Posterior vena cava (tissue), 2 donors: ENCODE measurements around the gene UXT. TPM values are rescaled to one million over a fixed set of nuclear protein-coding genes. Genes with fewer than 3 reads are reported as not detected.

ENCODE experiments used
- DNase-seq: peaks from one replicate; pipeline ENCODE4 v3.0.0-alpha.2; 2020; ENCODE audit warnings: low spot score
- intact Hi-C, 2 donors: fragments of 100-400 bp; cut with DNase I; formaldehyde crosslinking; loops; one replicate each; pipeline versions ENCODE4 v1.14.1 to v1.14.2; 2022 to 2023
- total RNA-seq, 2 donors: library from RNA; stranded (reverse); fragmentation: NEBNext Ultra II Directional; extraction: Animal tissue kit (Norgen Biotek cat#: 25700); gene quantifications; one replicate each; pipeline ENCODE4 v1.2.1, GENCODE V29; 2021
- donor health status: DM: yes; HTN: yes; CAD: no.
- donor health status: DM: yes; HTN: yes; CAD: no.

Gene UXT
- total RNA-seq, 2 donors from 2014 or later = 70.1 to 75.6 TPM

DNA sequence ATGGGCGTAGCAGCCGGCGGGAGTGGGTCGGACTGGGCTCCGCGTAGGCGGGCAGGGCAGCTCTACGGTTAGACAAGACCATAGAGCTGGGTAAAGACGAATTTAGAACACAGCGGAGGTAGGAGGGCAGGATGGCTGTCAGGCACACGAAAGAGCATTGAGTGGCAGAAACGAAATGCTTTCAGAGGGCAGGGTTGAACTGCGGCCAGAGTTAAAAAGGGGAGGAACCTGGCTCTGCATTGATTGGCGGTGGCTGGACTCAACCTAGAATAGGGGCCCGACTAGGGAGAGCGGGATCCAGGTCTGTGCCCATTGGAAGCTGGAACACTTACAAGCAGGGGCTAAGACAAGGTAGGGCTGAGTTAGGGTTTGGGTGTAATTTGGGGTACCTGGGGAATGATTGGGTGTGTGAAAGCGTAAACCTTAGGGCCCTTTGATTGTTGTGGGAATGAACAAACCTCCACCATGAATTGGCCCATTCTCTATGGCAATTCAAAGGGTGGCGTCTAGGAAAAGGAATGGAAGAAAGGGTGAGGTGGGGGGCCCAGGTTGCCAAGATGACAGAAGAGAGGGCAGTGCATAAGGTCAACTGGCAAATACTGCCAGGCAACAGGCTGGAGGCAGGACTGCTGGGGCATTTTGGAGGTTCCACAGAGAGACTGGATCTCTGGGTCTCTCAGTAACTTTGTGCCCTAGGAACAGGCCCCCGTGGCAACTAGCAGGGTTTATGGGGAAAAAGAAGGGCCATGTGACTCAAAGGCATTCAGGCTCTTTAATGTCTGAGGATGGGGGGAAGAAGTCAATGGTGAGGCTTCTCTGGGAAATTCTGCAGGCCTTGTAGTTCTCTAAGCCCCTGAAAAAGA is 7.7 kb downstream of the UXT start:
- no peak for DNase-seq
- intact Hi-C loops = no loop called here

- intact Hi-C loops = no loop called here
These were observed 8.6 kb downstream of the UXT start, which contains the start of gene ELK1 for GRCh38 chrX:47650164-47651042. TSS of gene ELK1 (minus strand) at chrX:47650563. CDS start at chrX:47641441, 9,122 bp downstream.

DNA sequence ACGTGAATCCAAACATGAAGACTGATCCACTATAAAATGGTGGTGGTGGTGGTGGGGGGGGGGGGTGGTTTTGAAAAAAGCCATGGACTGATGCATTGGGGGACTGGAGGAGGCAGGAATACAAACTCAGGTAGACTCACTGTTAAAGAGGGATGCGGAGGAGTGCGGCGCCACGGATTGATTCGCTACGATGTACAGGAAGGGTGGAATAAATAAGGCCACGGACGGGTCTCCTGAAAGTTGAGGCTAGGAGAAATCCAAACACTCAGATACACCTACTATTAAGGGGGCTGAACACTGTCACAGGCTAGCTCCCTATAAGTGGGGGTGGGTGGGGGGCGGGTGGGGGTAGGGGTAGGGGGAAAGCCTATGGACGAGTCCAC is 9.2 kb downstream of the UXT start:
- DNase-seq = no peak
- intact Hi-C loops = no loop called here

More at GRCh38 chrX:47650164-47651042, 8.6 kb downstream of the UXT start, which contains the start of gene ELK1:
- DNase-seq = peak; percentile 97

GRCh38 chrX:47649271-47649670 is 9.7 kb downstream of the UXT start:
- intact Hi-C loops = no loop called here
- no peak for DNase-seq

GRCh38 chrX:47648376-47648775 is 10.6 kb downstream of the UXT start:
- no peak for DNase-seq
- intact Hi-C loops = no loop called here

- intact Hi-C loops = no loop called here
- DNase-seq = no peak
These were observed 12.3 kb downstream of the UXT start for GRCh38 chrX:47646636-47647035.

GRCh38 chrX:47645530-47645929 is 13.4 kb downstream of the UXT start:
- intact Hi-C loops = no loop called here
- DNase-seq = no peak

DNA sequence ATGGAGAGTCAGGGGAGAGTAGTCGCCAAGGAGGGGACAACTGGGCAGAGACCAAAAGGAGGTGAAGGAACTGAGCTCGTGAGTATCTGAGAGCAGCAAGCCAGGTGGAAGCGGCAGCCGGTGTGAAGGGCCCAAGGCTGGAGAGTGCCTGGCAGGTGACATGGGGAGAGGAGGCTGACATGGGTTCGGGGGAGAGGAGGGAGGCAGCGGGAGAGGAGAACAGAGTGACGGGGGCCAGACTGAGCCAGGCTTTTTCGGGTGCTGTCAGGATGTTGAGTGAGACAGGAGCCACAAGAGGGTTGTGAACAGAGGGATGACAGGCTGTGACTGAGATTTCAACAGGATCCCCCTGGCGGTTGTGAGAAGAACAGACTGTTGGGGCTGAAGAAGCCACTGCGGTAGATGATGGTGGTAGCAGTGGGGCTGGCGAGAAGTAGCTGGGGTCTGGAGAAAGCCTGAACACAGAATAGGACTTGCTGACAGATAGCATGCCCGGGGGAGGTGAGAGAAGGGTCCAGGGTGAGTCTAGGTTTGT is 14.4 kb downstream of the UXT start:
- intact Hi-C loops = no loop called here
- no peak for DNase-seq

DNA sequence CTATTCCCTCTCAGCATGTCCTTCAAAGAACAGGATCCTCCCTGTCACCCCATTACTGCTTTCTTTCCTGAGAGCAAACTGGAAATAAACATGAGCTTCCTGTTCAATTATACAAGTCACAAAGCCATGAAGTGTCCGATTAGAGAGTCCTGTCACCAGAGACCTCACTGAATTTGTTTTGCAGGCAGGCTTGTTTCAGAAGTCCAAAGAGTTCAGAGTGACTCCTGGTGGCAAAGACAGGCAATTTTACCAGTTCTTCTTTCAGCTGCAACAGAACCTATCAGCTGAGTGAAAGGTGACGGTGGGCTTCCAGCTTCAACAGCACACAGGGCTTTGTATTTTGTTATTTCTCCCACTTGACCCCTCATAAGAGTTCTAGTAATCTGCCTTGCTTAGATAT is 15.1 kb downstream of the UXT start:
- DNase-seq = no peak

DNA sequence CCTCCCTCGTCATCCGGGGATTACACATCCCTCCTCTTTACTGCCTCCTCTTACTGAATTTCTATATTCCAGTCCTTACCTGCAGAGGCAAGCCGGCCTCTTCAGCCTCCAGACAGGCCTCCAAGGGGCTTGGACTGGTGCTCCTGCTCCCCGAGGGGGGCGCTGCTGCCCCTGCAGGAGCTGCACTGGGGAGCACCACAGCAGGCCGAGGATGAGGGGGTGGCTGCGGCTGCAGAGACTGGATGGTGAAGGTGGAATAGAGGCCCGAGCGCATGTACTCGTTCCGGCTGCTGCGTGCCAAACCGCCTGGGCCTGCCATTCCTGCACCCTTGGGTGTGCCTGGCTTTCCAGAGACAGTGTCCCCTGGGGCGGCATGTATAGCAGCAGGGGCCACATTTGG is 20.2 kb downstream of the UXT start:
- no peak for DNase-seq
- intact Hi-C loops = loop anchor here in 1 of 2 donors (5.0 kb wide), 1 partner anchor 862 kb away; no protein-coding TSS in a partner anchor

More for the DNA sequence above, 15.1 kb downstream of the UXT start:
- intact Hi-C loops = no loop called here

DNA sequence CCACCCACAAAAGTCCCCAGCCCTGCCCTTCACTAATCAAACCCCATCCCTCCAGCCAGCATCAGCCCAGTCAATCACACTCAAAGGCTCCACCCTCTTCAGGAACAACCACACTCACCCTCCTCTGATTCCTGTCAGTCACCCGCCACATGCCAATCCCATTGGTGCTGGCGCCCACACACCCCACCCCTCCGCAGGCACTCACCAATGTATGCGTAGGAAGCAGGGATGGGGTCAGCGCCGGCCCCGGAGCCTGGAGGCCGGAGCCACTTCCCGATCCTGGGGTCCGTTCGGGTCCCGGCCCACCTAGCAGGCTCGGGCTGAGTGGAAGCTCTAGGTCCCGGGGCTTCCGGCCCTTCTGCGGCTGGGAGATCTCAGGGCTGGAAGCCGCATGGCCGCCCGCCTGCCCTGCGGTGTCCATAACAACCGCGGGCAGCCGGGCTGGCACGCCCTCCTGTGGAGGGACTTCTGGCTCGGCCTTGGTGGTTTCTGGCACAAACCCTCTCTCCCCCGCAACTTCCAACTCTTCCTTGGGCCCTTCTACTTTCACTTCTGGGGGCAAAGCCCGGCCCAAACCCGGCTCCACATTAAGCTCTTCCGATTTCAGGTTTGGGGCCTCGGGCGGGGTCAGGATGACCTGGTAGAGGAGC is 21.3 kb downstream of the UXT start:
- intact Hi-C loops = loop anchor here in 1 of 2 donors (5.0 kb wide), 1 partner anchor 860 kb away; no protein-coding TSS in a partner anchor
- no peak for DNase-seq

DNA sequence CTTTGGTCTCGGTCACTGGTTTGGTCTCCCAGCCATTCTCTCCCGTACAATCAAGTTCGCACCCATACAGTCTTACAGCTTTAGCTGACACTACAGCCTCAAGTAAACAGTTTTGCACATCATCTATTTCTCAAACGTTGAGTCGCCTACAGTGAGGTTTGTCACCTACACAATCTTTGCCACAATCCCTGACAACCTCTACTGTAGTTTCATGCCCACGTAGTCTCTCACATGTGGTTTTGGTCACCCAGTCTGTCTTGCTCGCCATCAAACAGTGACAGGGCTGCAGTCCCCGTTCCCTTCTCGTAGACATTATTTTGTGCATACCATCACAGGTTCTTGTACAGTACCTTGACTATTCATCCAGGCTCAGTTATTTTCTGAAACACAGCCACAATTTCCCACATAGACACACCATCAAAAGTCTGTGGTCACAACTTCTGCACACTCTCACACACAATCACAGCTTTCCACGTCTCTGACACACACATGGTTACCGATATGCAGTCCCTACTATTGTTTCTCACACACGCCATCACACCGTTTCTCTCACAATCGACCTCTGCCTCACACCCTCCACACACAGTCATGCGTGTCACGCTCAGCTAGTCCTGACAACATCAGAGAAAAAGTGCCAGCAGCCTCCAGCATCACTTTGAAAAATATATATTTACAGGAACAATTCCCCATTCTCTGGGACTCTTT is 24.0 kb downstream of the UXT start:
- intact Hi-C loops = loop anchor here in 1 of 2 donors (5.0 kb wide), 1 partner anchor 858 kb away; no protein-coding TSS in a partner anchor
- DNase-seq = no peak

DNA sequence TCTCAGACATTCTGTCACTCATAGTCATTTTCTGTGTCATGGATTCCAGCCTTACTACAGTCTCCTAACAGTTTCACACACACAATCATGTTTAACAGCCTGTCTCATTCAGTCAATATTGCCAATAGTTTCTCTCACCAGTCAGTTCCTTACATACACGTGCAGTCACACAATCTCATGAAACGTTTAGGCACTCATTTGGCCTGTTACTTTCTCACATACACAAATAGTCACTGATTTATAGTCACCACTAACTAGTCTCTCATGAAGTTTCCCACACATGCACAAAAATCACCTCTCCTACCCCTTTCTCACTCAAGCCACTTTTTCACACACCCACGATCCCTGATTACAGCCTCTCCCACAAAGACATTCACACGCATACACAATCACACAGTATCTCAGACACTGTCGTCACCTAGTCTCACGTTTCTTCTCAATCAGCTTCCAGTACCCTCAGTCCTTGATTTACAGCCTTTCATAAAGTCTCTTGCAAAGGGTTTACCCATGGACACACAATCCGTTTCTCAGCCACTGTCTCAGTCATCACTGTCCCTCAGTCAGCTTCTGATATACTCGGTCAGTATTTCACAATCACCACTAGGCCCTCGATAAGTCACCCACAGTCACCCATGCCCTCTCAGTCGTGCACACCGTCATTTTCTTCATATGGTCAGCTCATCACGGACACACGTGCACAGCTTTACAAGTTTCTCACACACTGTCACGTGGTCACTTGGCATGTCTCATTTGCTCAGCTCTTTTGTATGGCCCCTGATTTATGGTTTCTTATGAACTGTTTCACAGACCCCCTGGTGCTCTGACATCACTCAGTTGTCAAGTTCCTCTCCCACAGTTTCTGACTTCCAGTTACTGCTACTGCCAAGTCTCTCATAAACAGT is 25.0 kb downstream of the UXT start:
- intact Hi-C loops = no loop called here
- no peak for DNase-seq

- DNase-seq = no peak
- intact Hi-C loops = no loop called here
These were observed 26.3 kb downstream of the UXT start for GRCh38 chrX:47632666-47633065.

DNA sequence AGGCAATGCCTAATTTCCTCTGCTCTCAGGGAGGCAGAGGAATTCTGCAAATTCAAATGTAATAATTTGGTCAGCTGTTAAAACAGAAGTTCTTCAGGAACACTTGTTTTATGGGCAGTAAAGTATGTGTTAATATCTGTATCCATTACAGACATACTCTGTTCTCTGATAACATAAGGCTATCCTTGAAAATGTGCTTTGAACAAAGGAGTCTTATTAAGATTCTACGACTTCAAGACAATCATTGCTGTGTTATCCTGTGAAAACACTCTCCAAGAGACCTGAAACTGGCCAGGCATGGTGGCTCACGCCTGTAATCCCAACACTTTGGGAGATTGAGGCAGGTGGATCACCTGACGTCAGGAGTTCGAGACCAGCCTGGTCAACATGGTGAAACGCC is 27.3 kb downstream of the UXT start:
- intact Hi-C loops = no loop called here
- no peak for DNase-seq

DNA sequence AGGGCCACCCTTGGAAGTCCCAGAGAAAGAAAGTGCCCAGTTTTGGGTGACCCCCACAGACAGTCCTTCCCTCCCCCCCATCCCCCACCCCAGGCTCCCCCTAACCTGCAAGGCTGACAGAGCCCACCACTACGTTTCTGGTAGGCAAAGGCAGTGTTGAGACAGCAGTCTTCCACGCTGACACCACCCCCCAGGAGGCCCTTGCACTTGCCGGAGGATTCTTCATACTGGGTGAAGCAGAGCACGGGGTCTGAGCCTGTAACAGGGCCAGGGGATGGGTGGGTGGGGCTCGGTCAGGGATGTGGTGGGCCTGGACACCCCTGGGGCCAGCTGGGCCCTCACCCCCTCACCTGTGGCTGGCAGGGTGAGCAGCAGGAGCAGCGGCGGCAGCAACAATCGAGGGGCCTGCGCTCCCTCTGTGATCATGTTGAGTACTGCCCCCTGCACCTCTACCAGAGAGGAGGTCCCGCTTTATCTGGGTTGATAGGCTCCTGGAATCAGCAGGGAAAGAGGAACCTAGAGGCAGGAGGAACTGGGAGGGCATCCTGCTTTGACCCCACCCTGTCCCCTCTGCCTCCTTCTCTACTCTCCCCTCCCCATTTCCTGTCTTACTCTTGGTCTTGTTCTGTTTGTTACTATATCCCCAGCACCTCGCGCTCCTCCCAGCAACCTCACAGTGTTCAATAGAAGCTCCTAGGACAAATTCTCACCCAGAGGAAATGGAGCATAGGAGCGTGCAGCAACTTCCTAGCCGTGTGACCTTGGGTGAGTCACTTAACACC is 29.4 kb downstream of the UXT start, which contains the start of gene CFP:
CFP (minus strand) TSS at position 512 of the 782 bp plus-strand sequence; CDS start at position 426, 86 bp downstream.
- intact Hi-C loops = no loop called here
- no peak for DNase-seq

DNA sequence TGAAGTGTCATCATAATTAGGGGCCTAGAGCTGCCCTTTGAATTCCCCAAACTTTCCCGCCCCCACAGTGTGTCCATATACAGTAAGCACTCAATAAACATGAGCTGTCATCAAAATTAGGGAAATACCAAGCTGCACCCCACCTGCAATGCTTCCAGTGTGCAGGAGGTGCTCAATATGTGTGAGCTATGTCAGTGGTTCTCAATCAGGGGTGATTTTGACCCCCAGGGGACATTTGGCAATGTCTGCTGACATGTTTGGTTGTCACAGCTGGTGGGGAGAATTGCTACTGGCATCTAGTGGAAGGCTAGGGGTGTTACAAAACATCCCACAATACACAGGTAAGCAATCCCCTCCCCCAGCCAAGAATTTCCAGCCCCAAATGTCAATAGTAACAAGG is 30.0 kb downstream of the UXT start:
- intact Hi-C loops = no loop called here
- no peak for DNase-seq
